HepG2 (cell line): ENCODE results near the gene FBP1. TPM values are rescaled to one million over a fixed set of nuclear protein-coding genes. Genes with fewer than 3 reads are reported as not detected.

Experiments used
- ATAC-seq: fragments of 200-7000 bp; cut with Tn5 transposase; 3 replicates; pipeline ENCODE4 v1.9.1; 2020; ENCODE audit warnings: mild to moderate bottlenecking, moderate library complexity
- BruUV-seq: library from RNA; stranded (reverse); fragments of 400-500 nt; replicated peaks from 2 replicates; lab custom pipeline; 2021; lab: Mats Ljungman, UMichigan
- CTCF ChIA-PET: fragments of 300-600 bp; formaldehyde crosslinking; extraction: SDS; loops from one replicate; lab custom pipeline; 2021; ENCODE audit warnings: low total read pairs, inconsistent platforms, low intra/inter-chr PET ratio; lab: Yijun Ruan, JAX
- POLR2A ChIA-PET: fragments of 350-600 bp; sonication (Branson Sonifier 250); formaldehyde crosslinking; loops from one replicate; lab custom pipeline; 2020; ENCODE audit warnings: antibody characterized with exemption, inconsistent platforms; lab: Yijun Ruan, JAX
- DNase-seq: peaks from one replicate; pipeline ENCODE4 v3.0.0-alpha.2; 2015; ENCODE audit warnings: low spot score
- FAIRE-seq: peaks from 3 replicates; lab custom pipeline; 2011; peaks lifted over from hg19 to GRCh38; lab: Jason Lieb, UNC
- H2AFZ ChIP-seq: one replicate; pipeline ENCODE4 v1.6.1; 2011; ENCODE audit warnings: low read length, inconsistent platforms
- H3K27ac ChIP-seq: fragments of 300-600 bp; 3 replicates; pipeline ENCODE4 v1.8.0; 2011; ENCODE audit warnings: mixed run types, mild to moderate bottlenecking, mixed read lengths, low read length, inconsistent platforms; ENCODE audit not compliant: insufficient read depth; ENCODE audit errors: extremely low read length
- H3K27me3 ChIP-seq, 2 experiments: fragments of 200-600 bp in 1 of 2; 2 replicates in 1 of 2; 3 replicates in 1 of 2; pipeline versions ENCODE4 v1.6.0 to v1.8.0; 2011; ENCODE audit warnings: low read length in 2 of 2, mild to moderate bottlenecking in 2 of 2, moderate library complexity in 2 of 2, inconsistent platforms in 1 of 2; ENCODE audit not compliant: insufficient read depth in 2 of 2, control insufficient read depth in 1 of 2
- H3K36me3 ChIP-seq, 2 experiments: fragments of 200-600 bp in 1 of 2; replicated peaks in 1 of 2; 2 replicates in 1 of 2; 3 replicates in 1 of 2; pipeline versions ENCODE4 v1.5.1 to v1.8.0; 2011; ENCODE audit warnings: low read length in 2 of 2, inconsistent platforms in 1 of 2; ENCODE audit not compliant: insufficient read depth in 2 of 2, control insufficient read depth in 1 of 2
- H3K4me1 ChIP-seq: 2 replicates; pipeline ENCODE4 v1.5.1; 2012; ENCODE audit warnings: low read length, inconsistent platforms; ENCODE audit not compliant: insufficient read depth
- H3K4me2 ChIP-seq: 2 replicates; pipeline ENCODE4 v1.6.0; 2011; ENCODE audit warnings: low read depth, low read length, inconsistent platforms
- H3K4me3 ChIP-seq, 3 experiments: fragments of 200-600 bp in 1 of 3; sonication (generic), shearing (Covaris generic) in 1 of 3; replicated peaks in 1 of 3; 2 replicates each; pipeline ENCODE4 v1.5.1; 2011 to 2016; ENCODE audit warnings: low read length in 3 of 3, inconsistent platforms in 2 of 3, low read depth in 2 of 3, mild to moderate bottlenecking in 2 of 3, control low read depth in 1 of 3, mixed read lengths in 1 of 3; ENCODE audit not compliant: insufficient read depth in 1 of 3
- H3K79me2 ChIP-seq: one replicate; pipeline ENCODE4 v1.6.1; 2011; ENCODE audit warnings: low read length, inconsistent platforms; ENCODE audit not compliant: insufficient read depth
- H3K9ac ChIP-seq: 2 replicates; pipeline ENCODE4 v1.6.0; 2011; ENCODE audit warnings: mild to moderate bottlenecking, low read depth, low read length, inconsistent platforms; ENCODE audit not compliant: insufficient read depth
- H3K9me3 ChIP-seq: 2 replicates; pipeline ENCODE4 v1.5.1; 2012; ENCODE audit warnings: mild to moderate bottlenecking, low read length
- H4K20me1 ChIP-seq: 2 replicates; pipeline ENCODE4 v1.6.0; 2011; ENCODE audit warnings: inconsistent platforms, mild to moderate bottlenecking, low read length, moderate library complexity; ENCODE audit not compliant: insufficient read depth
- GATAD1 ChIP-seq: IDR thresholded peaks from 2 replicates; pipeline ENCODE4 v1.6.1; 2016; ENCODE audit warnings: missing genetic modification reagents, missing compliant biosample characterization
- PCBP1 ChIP-seq: fragments of 200-400 bp; formaldehyde crosslinking; IDR thresholded peaks from 2 replicates; pipeline ENCODE4 v1.6.1; 2017; ENCODE audit warnings: mild to moderate bottlenecking, low read depth, low read length, borderline replicate concordance
- PHF5A ChIP-seq: IDR thresholded peaks from one replicate; pipeline ENCODE4 v1.6.1; 2018; ENCODE audit warnings: low read depth, missing genetic modification reagents; ENCODE audit not compliant: unreplicated experiment
- POGZ ChIP-seq: sonication (generic); formaldehyde crosslinking; IDR thresholded peaks from 2 replicates; pipeline ENCODE4 v1.4.0; 2020; ENCODE audit warnings: mild to moderate bottlenecking, missing genetic modification reagents
- RARG ChIP-seq: sonication (generic); formaldehyde crosslinking; IDR thresholded peaks from 2 replicates; pipeline ENCODE4 v1.4.0; 2020; ENCODE audit warnings: low read depth, mild to moderate bottlenecking, missing genetic modification reagents
- SRSF4 ChIP-seq: fragments of 200-400 bp; formaldehyde crosslinking; IDR thresholded peaks from one replicate; pipeline ENCODE4 v1.6.1; 2018; ENCODE audit warnings: mild to moderate bottlenecking, low read depth, low read length, moderate library complexity; ENCODE audit not compliant: poor library complexity, severe bottlenecking
- ZBTB8A ChIP-seq: sonication (generic); formaldehyde crosslinking; IDR thresholded peaks from 2 replicates; pipeline ENCODE4 v1.4.0; 2020; ENCODE audit warnings: mild to moderate bottlenecking, low read depth, missing genetic modification reagents, borderline replicate concordance
- ZNF317 ChIP-seq: sonication (generic); formaldehyde crosslinking; IDR thresholded peaks from 2 replicates; pipeline ENCODE4 v1.5.0; 2020; ENCODE audit warnings: mild to moderate bottlenecking, missing genetic modification reagents
- ZNF362 ChIP-seq: sonication (generic); formaldehyde crosslinking; IDR thresholded peaks from 2 replicates; pipeline ENCODE4 v1.4.0; 2020; ENCODE audit warnings: missing genetic modification reagents, mild to moderate bottlenecking, borderline replicate concordance
- ZNF678 ChIP-seq: sonication (generic); formaldehyde crosslinking; IDR thresholded peaks from 2 replicates; pipeline ENCODE4 v1.4.0; 2020; ENCODE audit warnings: mild to moderate bottlenecking, missing genetic modification reagents
- ZNF747 ChIP-seq: sonication (generic); formaldehyde crosslinking; IDR thresholded peaks from 2 replicates; pipeline ENCODE4 v1.8.1; 2023; ENCODE audit warnings: missing genetic modification reagents, mild to moderate bottlenecking, borderline replicate concordance
- ZNF749 ChIP-seq: sonication (generic); formaldehyde crosslinking; IDR thresholded peaks from 2 replicates; pipeline ENCODE4 v1.8.0; 2022; ENCODE audit warnings: mild to moderate bottlenecking, missing genetic modification reagents, moderate library complexity, borderline replicate concordance
- WGBS: methylation state at CpG from one replicate; pipeline ENCODE4 v1.1.6; 2017; ENCODE audit warnings: low lambda C conversion rate; 5-methylcytosine and 5-hydroxymethylcytosine counted together
- in situ Hi-C: cut with HindIII; loops from 2 replicates; pipeline ENCODE4 v1.10.0; 2017; ENCODE audit warnings: low pct_unique_long_range_greater_than_20kb; ENCODE audit not compliant: extremely low pct_ligation_motif_present
- intact Hi-C: fragments of 100-400 bp; cut with micrococcal nuclease; formaldehyde crosslinking; loops from one replicate; pipeline ENCODE4 v1.10.0; 2022; ENCODE audit not compliant: unreplicated experiment
- polyA plus RNA-seq, 8 experiments: library from polyadenylated mRNA; depleted of rRNA in 3 of 8; stranded (reverse) in 7 of 8; unstranded in 1 of 8; fragments of >200 nt; fragmentation: Illumina TruSeq in 4 of 8; extraction: Trizol in 4 of 8; gene quantifications; 2 replicates each; pipeline versions ENCODE4 v1.2.1 to v1.2.3, GENCODE V29; 2011 to 2016; ENCODE audit warnings: low read depth in 4 of 8, missing spikeins in 1 of 8, mixed read lengths in 1 of 8; ENCODE audit not compliant: insufficient read depth in 1 of 8
- total RNA-seq, 5 experiments: library from RNA; depleted of rRNA; stranded (reverse); fragments of >200 nt; fragmentation: Illumina TruSeq; extraction: Trizol; gene quantifications; 2 replicates each; pipeline ENCODE4 v1.2.3, GENCODE V29; 2016; ENCODE audit warnings: low read depth in 1 of 5
- TF ChIP-seq, protein P1 (sequence below): sonication (generic); formaldehyde crosslinking; IDR thresholded peaks from 2 replicates; pipeline ENCODE4 v1.8.0; 2022; ENCODE audit warnings: mild to moderate bottlenecking, missing genetic modification reagents; ENCODE audit not compliant: insufficient replicate concordance
- TF ChIP-seq, protein P2 (sequence below): sonication (generic); formaldehyde crosslinking; IDR thresholded peaks from 2 replicates; pipeline ENCODE4 v1.4.0; 2020; ENCODE audit warnings: mild to moderate bottlenecking, low read depth, missing genetic modification reagents
- TF ChIP-seq, protein P3 (sequence below): sonication (generic); formaldehyde crosslinking; IDR thresholded peaks from 2 replicates; pipeline ENCODE4 v1.4.0; 2020; ENCODE audit warnings: missing genetic modification reagents

FBP1 gene
- total and polyA plus RNA-seq, 2 of the 13 experiments (the other 11 are each of a cell fraction or from before 2014, with no cell fraction given), result 0.29 to 0.53 TPM

- Histone ChIP-seq H3K4me3 (no peak overlapping the region), H3K9ac (no peak overlapping the region), H4K20me1 (no peaks in the 10 kb centered on the region), H3K27ac (no peak overlapping the region), H3K4me1 (0 out of 2 replicates have a peak, but pooled peaks cover 10% of the 10 kb centered on the region), H3K4me2 (no peak overlapping the region), H3K9me3 (no peaks in the 10 kb centered on the region), H3K36me3 (no peaks in the 10 kb centered on the region), H3K27me3 (no peaks in the 10 kb centered on the region), H3K79me2 (no peaks in the 10 kb centered on the region), H2AFZ (no peak overlapping the region)
- BruUV-seq, result no TSS peak
- 13% methylated on average over 2 of the region's 2 CpGs for WGBS
- intact Hi-C loops, result no loop called here
- TF ChIP-seq ZNF749 (CRISPR knock-in tag) (no peak), PHF5A (no peak), ZNF317 (CRISPR knock-in tag) (no peak), SRSF4 (no peak), ZBTB8A (CRISPR knock-in tag) (no peak), RARG (no peak), ZNF747 (CRISPR knock-in tag) (no peak), ZNF362 (no peak), POGZ (CRISPR knock-in tag) (no peak), PCBP1 (no peak), ZNF678 (no peak), GATAD1 (CRISPR knock-in tag) (no peak)
- TF ChIP-seq, protein P1, sequence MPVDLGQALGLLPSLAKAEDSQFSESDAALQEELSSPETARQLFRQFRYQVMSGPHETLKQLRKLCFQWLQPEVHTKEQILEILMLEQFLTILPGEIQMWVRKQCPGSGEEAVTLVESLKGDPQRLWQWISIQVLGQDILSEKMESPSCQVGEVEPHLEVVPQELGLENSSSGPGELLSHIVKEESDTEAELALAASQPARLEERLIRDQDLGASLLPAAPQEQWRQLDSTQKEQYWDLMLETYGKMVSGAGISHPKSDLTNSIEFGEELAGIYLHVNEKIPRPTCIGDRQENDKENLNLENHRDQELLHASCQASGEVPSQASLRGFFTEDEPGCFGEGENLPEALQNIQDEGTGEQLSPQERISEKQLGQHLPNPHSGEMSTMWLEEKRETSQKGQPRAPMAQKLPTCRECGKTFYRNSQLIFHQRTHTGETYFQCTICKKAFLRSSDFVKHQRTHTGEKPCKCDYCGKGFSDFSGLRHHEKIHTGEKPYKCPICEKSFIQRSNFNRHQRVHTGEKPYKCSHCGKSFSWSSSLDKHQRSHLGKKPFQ (CRISPR knock-in tag), result no peak
- TF ChIP-seq, protein P2, sequence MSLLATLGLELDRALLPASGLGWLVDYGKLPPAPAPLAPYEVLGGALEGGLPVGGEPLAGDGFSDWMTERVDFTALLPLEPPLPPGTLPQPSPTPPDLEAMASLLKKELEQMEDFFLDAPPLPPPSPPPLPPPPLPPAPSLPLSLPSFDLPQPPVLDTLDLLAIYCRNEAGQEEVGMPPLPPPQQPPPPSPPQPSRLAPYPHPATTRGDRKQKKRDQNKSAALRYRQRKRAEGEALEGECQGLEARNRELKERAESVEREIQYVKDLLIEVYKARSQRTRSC (CRISPR knock-in tag), result no peak
- TF ChIP-seq, protein P3, sequence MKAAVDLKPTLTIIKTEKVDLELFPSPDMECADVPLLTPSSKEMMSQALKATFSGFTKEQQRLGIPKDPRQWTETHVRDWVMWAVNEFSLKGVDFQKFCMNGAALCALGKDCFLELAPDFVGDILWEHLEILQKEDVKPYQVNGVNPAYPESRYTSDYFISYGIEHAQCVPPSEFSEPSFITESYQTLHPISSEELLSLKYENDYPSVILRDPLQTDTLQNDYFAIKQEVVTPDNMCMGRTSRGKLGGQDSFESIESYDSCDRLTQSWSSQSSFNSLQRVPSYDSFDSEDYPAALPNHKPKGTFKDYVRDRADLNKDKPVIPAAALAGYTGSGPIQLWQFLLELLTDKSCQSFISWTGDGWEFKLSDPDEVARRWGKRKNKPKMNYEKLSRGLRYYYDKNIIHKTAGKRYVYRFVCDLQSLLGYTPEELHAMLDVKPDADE (CRISPR knock-in tag), result no peak
- CTCF ChIA-PET, result no interaction called here
- in situ Hi-C loops, result no loop called here
- FAIRE-seq (no peak), ATAC-seq (no peak), DNase-seq (no peak)
- POLR2A ChIA-PET, result no interaction called here
Observed at GRCh38 chr9:94577571-94577970, 61.7 kb downstream of the FBP1 start.
